Activated CD8-positive, alpha-beta T cell treated with anti-CD3 and anti-CD28 coated beads for 36 hours (primary cell): Measurements from ENCODE around the gene PBX3. TPM values are rescaled to one million over a fixed set of nuclear protein-coding genes. Genes with fewer than 3 reads are reported as not detected.
A peak's percentile ranks its signal among the peaks of the same experiment; 100 is the strongest.

Experiments
- ATAC-seq: fragments of 200-7000 bp; cut with Tn5 transposase; one replicate; pipeline ENCODE4 v1.10.0; 2021; ENCODE audit warnings: mild to moderate bottlenecking, moderate library complexity
- CTCF ChIA-PET: fragments of 350-600 bp; sonication (Branson Sonifier 250); formaldehyde crosslinking; loops from one replicate; lab custom pipeline; 2021; ENCODE audit warnings: antibody characterized with exemption; lab: Charles Lee
- POLR2A ChIA-PET: fragments of 350-600 bp; sonication (Branson Sonifier 250); formaldehyde crosslinking; loops from one replicate; lab custom pipeline; 2021; ENCODE audit warnings: antibody characterized with exemption; lab: Charles Lee
- DNase-seq: peaks from one replicate; pipeline ENCODE4 v3.0.0-alpha.2; 2020
- H3K27ac Mint-ChIP-seq: one replicate; pipeline ENCODE4 v1.8.0; 2021; ENCODE audit warnings: mild to moderate bottlenecking, mixed read lengths
- H3K27me3 Mint-ChIP-seq: one replicate; pipeline ENCODE4 v1.8.0; 2021; ENCODE audit warnings: mixed read lengths
- H3K36me3 Mint-ChIP-seq: one replicate; pipeline ENCODE4 v1.8.0; 2021; ENCODE audit warnings: low read depth, mixed read lengths
- H3K4me1 Mint-ChIP-seq: one replicate; pipeline ENCODE4 v1.8.0; 2021; ENCODE audit warnings: low read depth, mixed read lengths
- H3K4me3 Mint-ChIP-seq: one replicate; pipeline ENCODE4 v1.8.0; 2021; ENCODE audit warnings: mild to moderate bottlenecking, moderate library complexity, mixed read lengths
- H3K9me3 Mint-ChIP-seq: one replicate; pipeline ENCODE4 v1.8.0; 2021; ENCODE audit warnings: mixed read lengths
- CTCF ChIP-seq: fragments of 200-600 bp; IDR thresholded peaks from one replicate; pipeline ENCODE4 v1.8.0; 2022; ENCODE audit warnings: antibody characterized with exemption, mild to moderate bottlenecking
- intact Hi-C: fragments of 100-400 bp; cut with micrococcal nuclease; formaldehyde crosslinking; loops from one replicate; pipeline ENCODE4 v1.10.0; 2022
- total RNA-seq, 2 experiments: library from RNA; stranded (reverse); gene quantifications; one replicate each; pipeline ENCODE4 v1.2.3, GENCODE V29; 2021

Gene PBX3
- total RNA-seq, 2 experiments from 2014 or later, result 11.5 to 14.1 TPM

GRCh38 chr9:125885405-125886034 lies 138.3 kb downstream of the PBX3 start:
- Mint-ChIP-seq H3K9me3 (no peaks in the 10 kb centered on the region), H3K27me3 (peaks cover 21% of the 10 kb centered on the region), H3K27ac (no peak overlapping the region), H3K4me1 (peaks cover 11% of the 10 kb centered on the region), H3K36me3 (no peaks in the 10 kb centered on the region), H3K4me3 (no peak overlapping the region)
- CTCF ChIA-PET, result no interaction called here
- no peak for ATAC-seq
- DNase-seq, result no peak
- POLR2A ChIA-PET, result no interaction called here
- intact Hi-C loops, result no loop called here
- TF ChIP-seq CTCF, result no peak

GRCh38 chr9:125886365-125886764 lies 139.2 kb downstream of the PBX3 start:
- ChIA-PET CTCF (no interaction called here), POLR2A (no interaction called here)
- DNase-seq (no peak), ATAC-seq (no peak)
- Mint-ChIP-seq H3K27ac (no peak overlapping the region), H3K9me3 (no peaks in the 10 kb centered on the region), H3K4me1 (peaks cover 11% of the 10 kb centered on the region), H3K36me3 (no peaks in the 10 kb centered on the region), H3K4me3 (no peak overlapping the region), H3K27me3 (peaks cover 24% of the 10 kb centered on the region)
- no peak for TF ChIP-seq CTCF
- intact Hi-C loops, result no loop called here

GRCh38 chr9:125887172-125887571 lies 140.0 kb downstream of the PBX3 start:
- Mint-ChIP-seq H3K27me3 (peaks cover 24% of the 10 kb centered on the region), H3K4me3 (no peak overlapping the region), H3K27ac (no peak overlapping the region), H3K4me1 (peaks cover 11% of the 10 kb centered on the region), H3K9me3 (no peaks in the 10 kb centered on the region), H3K36me3 (no peaks in the 10 kb centered on the region)
- TF ChIP-seq CTCF, result no peak
- ChIA-PET POLR2A (no interaction called here), CTCF (no interaction called here)
- intact Hi-C loops, result no loop called here
- ATAC-seq, result no peak
- no peak for DNase-seq

GRCh38 chr9:125888211-125888610 lies 141.0 kb downstream of the PBX3 start:
- Mint-ChIP-seq H3K9me3 (no peaks in the 10 kb centered on the region), H3K4me1 (peaks cover 11% of the 10 kb centered on the region), H3K36me3 (no peaks in the 10 kb centered on the region), H3K4me3 (no peak overlapping the region), H3K27me3 (peaks cover 24% of the 10 kb centered on the region), H3K27ac (no peak overlapping the region)
- ChIA-PET POLR2A (interaction anchor here (0.7 kb wide), 1 partner anchor 144 kb away, joined by 3 read pairs; no protein-coding TSS in a partner anchor), CTCF (no interaction called here)
- TF ChIP-seq CTCF, result no peak
- ATAC-seq (no peak), DNase-seq (no peak)
- intact Hi-C loops, result no loop called here

GRCh38 chr9:125889112-125889475 lies 141.9 kb downstream of the PBX3 start:
- no peak for TF ChIP-seq CTCF
- ChIA-PET POLR2A (interaction anchor here (0.7 kb wide), 1 partner anchor 145 kb away, joined by 3 read pairs; no protein-coding TSS in a partner anchor), CTCF (interaction anchor here (0.6 to 0.8 kb wide), 2 partner anchors 122 to 132 kb away, joined by 3 to 4 read pairs; no protein-coding TSS in a partner anchor)
- Mint-ChIP-seq H3K27me3 (peaks cover 24% of the 10 kb centered on the region), H3K9me3 (no peaks in the 10 kb centered on the region), H3K36me3 (no peaks in the 10 kb centered on the region), H3K4me1 (peaks cover 11% of the 10 kb centered on the region), H3K4me3 (peak overlapping the region; percentile 73), H3K27ac (no peak overlapping the region)
- intact Hi-C loops, result no loop called here
- DNase-seq, result peak; percentile 5
- peak; percentile 38 for ATAC-seq
